K562 (cell line): ENCODE data around the gene KRTAP1-4. TPM values are rescaled to one million over a fixed set of nuclear protein-coding genes. Genes with fewer than 3 reads are reported as not detected.

Experiments
- ATAC-seq: fragments of 200-7000 bp; cut with Tn5 transposase; 3 replicates; pipeline ENCODE4 v1.9.1; 2020; ENCODE audit warnings: moderate library complexity
- BruUV-seq: library from RNA; stranded (reverse); fragments of 400-500 nt; replicated peaks from 2 replicates; lab custom pipeline; 2021; lab: Mats Ljungman, UMichigan
- CTCF ChIA-PET: fragments of 300-600 bp; formaldehyde crosslinking; extraction: SDS; loops from one replicate; lab custom pipeline; 2021; ENCODE audit warnings: low intra/inter-chr PET ratio; lab: Yijun Ruan, JAX
- POLR2A ChIA-PET: fragments of 300-600, 350-650 bp; sonication (Branson Sonifier 250); formaldehyde crosslinking; extraction: SDS; loops from one replicate; lab custom pipeline; 2021; ENCODE audit warnings: antibody characterized with exemption, inconsistent platforms; lab: Yijun Ruan, JAX
- DNase-seq, 4 experiments: peaks; one replicate each; pipeline versions ENCODE4 v3.0.0 to v3.0.0-alpha.2; 2011 to 2018; ENCODE audit warnings: low spot score in 3 of 4, mixed read lengths in 3 of 4; ENCODE audit errors: extremely low read depth in 1 of 4
- FAIRE-seq: peaks from 2 replicates; lab custom pipeline; 2011; peaks lifted over from hg19 to GRCh38; lab: Jason Lieb, UNC
- H2AFZ ChIP-seq: 2 replicates; pipeline ENCODE4 v1.6.0; 2011; ENCODE audit warnings: low read depth, low read length, control low read depth, inconsistent platforms
- H3K27ac ChIP-seq: fragments of 200-600 bp; 3 replicates; pipeline ENCODE4 v1.8.0; 2011; ENCODE audit warnings: low read depth, mild to moderate bottlenecking, control low read depth, inconsistent platforms, low read length, moderate library complexity, mixed read lengths; ENCODE audit errors: extremely low read depth
- H3K27me3 ChIP-seq, 2 experiments: fragments of 300-600 bp in 1 of 2; 2 replicates in 1 of 2; 3 replicates in 1 of 2; pipeline versions ENCODE4 v1.6.0 to v1.8.0; 2011; ENCODE audit warnings: inconsistent platforms in 2 of 2, low read length in 2 of 2, mild to moderate bottlenecking in 1 of 2, mixed read lengths in 1 of 2, moderate library complexity in 1 of 2; ENCODE audit not compliant: control insufficient read depth in 2 of 2, insufficient read depth in 2 of 2
- H3K36me3 ChIP-seq: fragments of 300-600 bp; 3 replicates; pipeline ENCODE4 v1.8.0; 2011; ENCODE audit warnings: mild to moderate bottlenecking, low read length, inconsistent platforms; ENCODE audit not compliant: control insufficient read depth, insufficient read depth
- H3K4me1 ChIP-seq, 2 experiments: fragments of 200-600 bp in 1 of 2; replicated peaks in 1 of 2; 2 replicates in 1 of 2; 3 replicates in 1 of 2; pipeline versions ENCODE4 v1.5.1 to v1.8.0; 2011; ENCODE audit warnings: inconsistent platforms in 2 of 2, low read length in 2 of 2, mild to moderate bottlenecking in 1 of 2, mixed read lengths in 1 of 2, moderate library complexity in 1 of 2; ENCODE audit not compliant: control insufficient read depth in 2 of 2, insufficient read depth in 2 of 2
- H3K4me2 ChIP-seq: 2 replicates; pipeline ENCODE4 v1.6.1; 2011; ENCODE audit warnings: low read length, control low read depth, inconsistent platforms, mixed read lengths; ENCODE audit not compliant: insufficient read depth
- H3K4me3 ChIP-seq: fragments of 200-600 bp; sonication (generic), shearing (Covaris generic); 2 replicates; pipeline ENCODE4 v1.5.1; 2016; ENCODE audit warnings: control low read depth, inconsistent platforms
- H3K79me2 ChIP-seq: fragments of 200-600 bp; 3 replicates; pipeline ENCODE4 v1.8.0; 2011; ENCODE audit warnings: low read length, inconsistent platforms; ENCODE audit not compliant: control insufficient read depth, insufficient read depth
- H3K9ac ChIP-seq, 2 experiments: 2 replicates each; pipeline versions ENCODE4 v1.6.0 to v1.6.1; 2011; ENCODE audit warnings: low read depth in 2 of 2, low read length in 2 of 2, control low read depth in 1 of 2, inconsistent platforms in 1 of 2, mild to moderate bottlenecking in 1 of 2, mixed read lengths in 1 of 2; ENCODE audit not compliant: insufficient read depth in 1 of 2
- H3K9me1 ChIP-seq: one replicate; pipeline ENCODE4 v1.6.0; 2011; ENCODE audit warnings: inconsistent platforms, mild to moderate bottlenecking, low read length, moderate library complexity; ENCODE audit not compliant: control insufficient read depth, insufficient read depth
- H3K9me3 ChIP-seq: replicated peaks from 2 replicates; pipeline ENCODE4 v1.5.1; 2011; ENCODE audit warnings: low read depth, low read length, inconsistent platforms; ENCODE audit not compliant: control insufficient read depth, insufficient read depth
- H4K20me1 ChIP-seq: replicated peaks from 2 replicates; pipeline ENCODE4 v1.6.1; 2011; ENCODE audit warnings: low read length, inconsistent platforms, mixed read lengths; ENCODE audit not compliant: control insufficient read depth, insufficient read depth
- CCNT2 ChIP-seq: IDR thresholded peaks from 2 replicates; pipeline ENCODE4 v1.6.1; 2011; ENCODE audit warnings: borderline replicate concordance, low read depth, mild to moderate bottlenecking, moderate library complexity, mixed read lengths, low read length; ENCODE audit not compliant: insufficient read length; ENCODE audit errors: extremely low read depth
- HDAC2 ChIP-seq: fragments of 450-650 bp; IDR thresholded peaks from 2 replicates; pipeline ENCODE4 v1.6.1; 2016; ENCODE audit warnings: mild to moderate bottlenecking
- HMGN3 ChIP-seq: IDR thresholded peaks from 2 replicates; pipeline ENCODE4 v1.6.1; 2011; ENCODE audit warnings: borderline replicate concordance, low read depth, mild to moderate bottlenecking, mixed read lengths, low read length; ENCODE audit not compliant: insufficient read length; ENCODE audit errors: extremely low read depth
- IFI16 ChIP-seq: fragments of 250-450 bp; sonication (Bioruptor Pico); IDR thresholded peaks from 2 replicates; pipeline ENCODE4 v2.1.2; 2022; ENCODE audit warnings: mild to moderate bottlenecking, inconsistent platforms
- MEF2A ChIP-seq: IDR thresholded peaks from 2 replicates; pipeline ENCODE4 v1.6.1; 2011; ENCODE audit warnings: low read depth, mild to moderate bottlenecking, low read length, moderate library complexity; ENCODE audit not compliant: control insufficient read depth
- NCOR1 ChIP-seq: fragments of 450-650 bp; IDR thresholded peaks from 2 replicates; pipeline ENCODE4 v1.6.1; 2016; ENCODE audit warnings: mild to moderate bottlenecking, moderate library complexity
- NEUROD1 ChIP-seq: fragments of 150-350 bp; IDR thresholded peaks from 2 replicates; pipeline ENCODE4 v1.6.1; 2014; ENCODE audit warnings: borderline replicate concordance, low read length, low read depth; ENCODE audit not compliant: partially characterized antibody
- NFE2 ChIP-seq: IDR thresholded peaks from 2 replicates; pipeline ENCODE4 v1.6.1; 2014; ENCODE audit warnings: antibody characterized with exemption, low read depth
- NFXL1 ChIP-seq: fragments of 450-650 bp; formaldehyde crosslinking; IDR thresholded peaks from 2 replicates; pipeline ENCODE4 v1.4.0; 2021; ENCODE audit warnings: mild to moderate bottlenecking
- PBX2 ChIP-seq, 2 experiments: IDR thresholded peaks in 1 of 2; conservative IDR thresholded peaks in 1 of 2; 2 replicates each; pipeline ENCODE4 v1.6.1; 2016; ENCODE audit warnings: low read depth in 2 of 2, mild to moderate bottlenecking in 1 of 2, missing compliant biosample characterization in 1 of 2, missing genetic modification characterization in 1 of 2, moderate library complexity in 1 of 2
- PHB2 ChIP-seq: fragments of 450-650 bp; IDR thresholded peaks from 2 replicates; pipeline ENCODE4 v1.6.1; 2017; ENCODE audit warnings: low read depth
- PHTF2 ChIP-seq: fragments of 250-450 bp; sonication (Bioruptor Pico); IDR thresholded peaks from 2 replicates; pipeline ENCODE4 v1.5.0; 2021; ENCODE audit warnings: mild to moderate bottlenecking
- SIX5 ChIP-seq, 2 experiments: IDR thresholded peaks; 2 replicates each; pipeline ENCODE4 v1.6.1; 2011; ENCODE audit warnings: low read length in 2 of 2, borderline replicate concordance in 1 of 2, low read depth in 1 of 2, mild to moderate bottlenecking in 1 of 2, moderate library complexity in 1 of 2; ENCODE audit not compliant: insufficient read depth in 1 of 2
- SP2 ChIP-seq: IDR thresholded peaks from 2 replicates; pipeline ENCODE4 v1.6.1; 2011; ENCODE audit warnings: mild to moderate bottlenecking, low read depth, low read length, moderate library complexity; ENCODE audit not compliant: poor library complexity, severe bottlenecking; ENCODE audit errors: extremely low read depth
- TCF7 ChIP-seq: sonication (generic); IDR thresholded peaks from 2 replicates; pipeline ENCODE4 v1.6.1; 2016; ENCODE audit warnings: antibody characterized with exemption, borderline replicate concordance
- WHSC1 ChIP-seq: IDR thresholded peaks from one replicate; pipeline ENCODE4 v1.6.1; 2012; ENCODE audit warnings: low read length, control low read depth, inconsistent platforms
- ZNF124 ChIP-seq: sonication (generic); formaldehyde crosslinking; IDR thresholded peaks from 2 replicates; pipeline ENCODE4 v1.8.1; 2022; ENCODE audit warnings: missing genetic modification reagents
- ZNF830 ChIP-seq: fragments of 250-450 bp; sonication (Bioruptor Pico); IDR thresholded peaks from 2 replicates; pipeline ENCODE4 v1.5.0; 2021; ENCODE audit warnings: mild to moderate bottlenecking
- WGBS: fragments of 100-300 bp; shearing (Covaris generic); methylation state at CpG from one replicate; pipeline ENCODE4 v1.1.6; 2016; ENCODE audit warnings: low coverage, mixed read lengths; ENCODE audit not compliant: insufficient coverage; ENCODE audit errors: missing lambda C conversion rate; 5-methylcytosine and 5-hydroxymethylcytosine counted together
- in situ Hi-C: fragments of 300-500 bp; cut with MboI; formaldehyde crosslinking; loops from 4 replicates; pipeline ENCODE4 v1.15.0; 2018; ENCODE audit warnings: inconsistent platforms, mixed read lengths
- intact Hi-C: fragments of 100-400 bp; cut with micrococcal nuclease; formaldehyde crosslinking; loops from 2 replicates; pipeline ENCODE4 v1.14.2; 2022
- polyA plus RNA-seq, 8 experiments: library from polyadenylated mRNA; depleted of rRNA in 4 of 8; stranded (reverse) in 5 of 8; unstranded in 3 of 8; fragments of >200 nt; fragmentation: Nextera tagmentation in 2 of 8; fragmentation: Illumina TruSeq in 1 of 8; extraction: Ambion mirVana in 2 of 8; extraction: Trizol in 1 of 8; gene quantifications; 2 replicates each; pipeline versions ENCODE4 v1.2.1 to v1.2.3, GENCODE V29; 2011 to 2014; ENCODE audit warnings: inconsistent platforms in 1 of 8, missing spikeins in 1 of 8
- total RNA-seq, 7 experiments: library from RNA; depleted of rRNA in 6 of 7; stranded (reverse); fragments of >200 nt in 6 of 7; fragmentation: Illumina TruSeq in 2 of 7; extraction: Trizol in 2 of 7; gene quantifications; 2 replicates each; pipeline versions ENCODE4 v1.2.1 to v1.2.3, GENCODE V29; 2011 to 2021; ENCODE audit warnings: low replicate concordance in 1 of 7

The KRTAP1-4 gene
- total and polyA plus RNA-seq, 9 of the 15 experiments (the other 6 are each of a cell fraction or from before 2014, with no cell fraction given), result not detected

- ATAC-seq (no peak), FAIRE-seq (no peak), DNase-seq (no peak)
- ChIA-PET CTCF (no interaction called here), POLR2A (no interaction called here)
- in situ Hi-C loops (no loop called here), intact Hi-C loops (no loop called here)
- Histone ChIP-seq H3K36me3 (no peaks in the 10 kb centered on the region), H3K4me1 (no peaks in the 10 kb centered on the region; a peak in 1 of 5 replicates), H3K79me2 (no peaks in the 10 kb centered on the region), H3K4me3 (no peak within 1 kb of the TSS), H3K9me1 (no peaks in the 10 kb centered on the region), H3K4me2 (no peak within 1 kb of the TSS), H3K9me3 (no peaks in the 10 kb centered on the region), H4K20me1 (no peaks in the 10 kb centered on the region), H3K27ac (no peak within 1 kb of the TSS), H3K9ac (no peak within 1 kb of the TSS), H2AFZ (no peak within 1 kb of the TSS), H3K27me3 (peaks cover 0 to 9% of the 10 kb centered on the region in 2 experiments; a peak in 3 of 5 replicates)
- 2% methylated on average over 8 of the region's 8 CpGs for WGBS
- BruUV-seq, result no TSS peak
- TF ChIP-seq NFE2 (no peak), ZNF830 (CRISPR knock-in tag) (no peak), TCF7 (no peak), SIX5 (IDR thresholded peaks at IDR 0.05; ENCODE audit: borderline replicate concordance in 1 of 2, insufficient read depth in 1 of 2, low read depth in 1 of 2, low read length in 2 of 2) (no peak), SP2 (no peak), NCOR1 (no peak), CCNT2 (no peak), HMGN3 (no peak), NFXL1 (no peak), PHTF2 (CRISPR knock-in tag) (no peak), WHSC1 (no peak), ZNF124 (CRISPR knock-in tag) (no peak), PHB2 (no peak), HDAC2 (no peak), PBX2 (CRISPR knock-in tag; IDR thresholded peaks at IDR 0.05; ENCODE audit: low read depth) (no peak), PBX2 (tag; conservative IDR thresholded peaks at IDR 0.05; ENCODE audit: low read depth) (no peak), IFI16 (no peak), MEF2A (no peak), NEUROD1 (no peak)
Measured at GRCh38 chr17:41008811-41009210, 21.2 kb downstream of the KRTAP1-4 start, which contains the start of gene KRTAP3-1. TSS of gene KRTAP3-1 (minus strand) at chr17:41009128. CDS start at chr17:41009074, 54 bp downstream.
